ENCODE data around the gene SPOUT1.
"Not testable (repeated sequence)": the region's sequence is repeated elsewhere in the genome, so short reads cannot be mapped to it uniquely, and the experiment has no call there.

Gene SPOUT1

GRCh38 chr9:128807827-128808226, 21.8 kb downstream of the SPOUT1 start:
- H3K36me3 ChIP-seq (ENCODE audit: control insufficient read depth in 1 of 2, insufficient read depth in 2 of 2, low read length in 2 of 2), result peaks cover 25 to 53% of the 10 kb centered on the region in 2 donors

GRCh38 chr9:128805661-128806060, 23.9 kb downstream of the SPOUT1 start:
- peaks cover 34 to 68% of the 10 kb centered on the region in 2 donors for H3K36me3 ChIP-seq (ENCODE audit: control insufficient read depth in 1 of 2, insufficient read depth in 2 of 2, low read length in 2 of 2)
- no peak overlapping the region for H3K4me3 ChIP-seq (ENCODE audit: low read depth in 1 of 2, low read length in 2 of 2)
- no peak overlapping the region for H3K27ac ChIP-seq (ENCODE audit: low read length)
- no peaks in the 10 kb centered on the region for H3K27me3 ChIP-seq (ENCODE audit: low read depth, low read length)
- no peaks in the 10 kb centered on the region for H3K9me3 ChIP-seq (ENCODE audit: control insufficient read depth in 1 of 2, low read length in 2 of 2)
- H3K4me1 ChIP-seq (ENCODE audit: control insufficient read depth in 1 of 2, insufficient read depth in 2 of 2, low read length in 2 of 2), result no peaks in the 10 kb centered on the region

More at GRCh38 chr9:128807827-128808226, 21.8 kb downstream of the SPOUT1 start:
- Histone ChIP-seq H3K4me1 (ENCODE audit: control insufficient read depth in 1 of 2, insufficient read depth in 2 of 2, low read length in 2 of 2) (no peaks in the 10 kb centered on the region), H3K9me3 (ENCODE audit: control insufficient read depth in 1 of 2, low read length in 2 of 2) (no peaks in the 10 kb centered on the region), H3K27me3 (ENCODE audit: low read depth, low read length) (no peaks in the 10 kb centered on the region), H3K27ac (ENCODE audit: low read length) (no peak overlapping the region), H3K4me3 (ENCODE audit: low read depth in 1 of 2, low read length in 2 of 2) (no peak overlapping the region)

- H3K27ac ChIP-seq (ENCODE audit: low read length), result no peak overlapping the region
- no peaks in the 10 kb centered on the region for H3K9me3 ChIP-seq (ENCODE audit: control insufficient read depth in 1 of 2, low read length in 2 of 2)
- no peaks in the 10 kb centered on the region for H3K27me3 ChIP-seq (ENCODE audit: low read depth, low read length)
- H3K36me3 ChIP-seq (ENCODE audit: control insufficient read depth in 1 of 2, insufficient read depth in 2 of 2, low read length in 2 of 2), result peaks cover 43 to 88% of the 10 kb centered on the region in 2 donors
- H3K4me1 ChIP-seq (ENCODE audit: control insufficient read depth in 1 of 2, insufficient read depth in 2 of 2, low read length in 2 of 2), result no peaks in the 10 kb centered on the region
- no peak overlapping the region for H3K4me3 ChIP-seq (ENCODE audit: low read depth in 1 of 2, low read length in 2 of 2)
Observed at GRCh38 chr9:128802482-128802881, 27.1 kb downstream of the SPOUT1 start.

GRCh38 chr9:128800061-128800460, 29.5 kb downstream of the SPOUT1 start:
- Histone ChIP-seq H3K9me3 (ENCODE audit: control insufficient read depth in 1 of 2, low read length in 2 of 2) (no peaks in the 10 kb centered on the region), H3K4me1 (ENCODE audit: control insufficient read depth in 1 of 2, insufficient read depth in 2 of 2, low read length in 2 of 2) (no peaks in the 10 kb centered on the region), H3K4me3 (ENCODE audit: low read depth in 1 of 2, low read length in 2 of 2) (no peak overlapping the region), H3K36me3 (ENCODE audit: control insufficient read depth in 1 of 2, insufficient read depth in 2 of 2, low read length in 2 of 2) (peaks cover 37 to 76% of the 10 kb centered on the region in 2 donors), H3K27me3 (ENCODE audit: low read depth, low read length) (no peaks in the 10 kb centered on the region), H3K27ac (ENCODE audit: low read length) (no peak overlapping the region)

- no peaks in the 10 kb centered on the region for H3K9me3 ChIP-seq (ENCODE audit: control insufficient read depth in 1 of 2, low read length in 2 of 2)
- no peak overlapping the region for H3K27ac ChIP-seq (ENCODE audit: low read length)
- H3K4me1 ChIP-seq (ENCODE audit: control insufficient read depth in 1 of 2, insufficient read depth in 2 of 2, low read length in 2 of 2), result no peaks in the 10 kb centered on the region
- H3K4me3 ChIP-seq (ENCODE audit: low read depth in 1 of 2, low read length in 2 of 2), result no peak overlapping the region
- no peaks in the 10 kb centered on the region for H3K27me3 ChIP-seq (ENCODE audit: low read depth, low read length)
- H3K36me3 ChIP-seq (ENCODE audit: control insufficient read depth in 1 of 2, insufficient read depth in 2 of 2, low read length in 2 of 2), result peaks cover 40 to 78% of the 10 kb centered on the region in 2 donors
Observed at GRCh38 chr9:128798896-128799295, 30.7 kb downstream of the SPOUT1 start.

GRCh38 chr9:128794961-128795360, 34.6 kb downstream of the SPOUT1 start:
- H3K27me3 ChIP-seq (ENCODE audit: low read depth, low read length); H3K9me3 ChIP-seq (ENCODE audit: control insufficient read depth in 1 of 2, low read length in 2 of 2); H3K4me1 ChIP-seq (ENCODE audit: control insufficient read depth in 1 of 2, insufficient read depth in 2 of 2, low read length in 2 of 2); H3K27ac ChIP-seq (ENCODE audit: low read length); H3K4me3 ChIP-seq (ENCODE audit: low read depth in 1 of 2, low read length in 2 of 2): not testable (repeated sequence)
- peaks cover 55 to 79% of the 10 kb centered on the region in 2 donors for H3K36me3 ChIP-seq (ENCODE audit: control insufficient read depth in 1 of 2, insufficient read depth in 2 of 2, low read length in 2 of 2)

- no peak overlapping the region for H3K4me3 ChIP-seq (ENCODE audit: low read depth in 1 of 2, low read length in 2 of 2)
- peaks cover 46 to 66% of the 10 kb centered on the region in 2 donors for H3K36me3 ChIP-seq (ENCODE audit: control insufficient read depth in 1 of 2, insufficient read depth in 2 of 2, low read length in 2 of 2)
- H3K4me1 ChIP-seq (ENCODE audit: control insufficient read depth in 1 of 2, insufficient read depth in 2 of 2, low read length in 2 of 2), result peaks cover 5 to 8% of the 10 kb centered on the region in 2 donors
- H3K27ac ChIP-seq (ENCODE audit: low read length), result no peak overlapping the region
- H3K9me3 ChIP-seq (ENCODE audit: control insufficient read depth in 1 of 2, low read length in 2 of 2), result no peaks in the 10 kb centered on the region
- H3K27me3 ChIP-seq (ENCODE audit: low read depth, low read length), result no peaks in the 10 kb centered on the region
Observed at GRCh38 chr9:128792978-128793686, 36.5 kb downstream of the SPOUT1 start.

- no peaks in the 10 kb centered on the region for H3K9me3 ChIP-seq (ENCODE audit: control insufficient read depth in 1 of 2, low read length in 2 of 2)
- peaks cover 8 to 15% of the 10 kb centered on the region in 2 donors for H3K4me1 ChIP-seq (ENCODE audit: control insufficient read depth in 1 of 2, insufficient read depth in 2 of 2, low read length in 2 of 2)
- H3K27ac ChIP-seq (ENCODE audit: low read length), result no peak overlapping the region
- no peak overlapping the region for H3K4me3 ChIP-seq (ENCODE audit: low read depth in 1 of 2, low read length in 2 of 2)
- peaks cover 44 to 56% of the 10 kb centered on the region in 2 donors for H3K36me3 ChIP-seq (ENCODE audit: control insufficient read depth in 1 of 2, insufficient read depth in 2 of 2, low read length in 2 of 2)
- H3K27me3 ChIP-seq (ENCODE audit: low read depth, low read length), result no peaks in the 10 kb centered on the region
Observed at GRCh38 chr9:128792134-128792533, 37.5 kb downstream of the SPOUT1 start.

- Histone ChIP-seq H3K4me1 (ENCODE audit: control insufficient read depth in 1 of 2, insufficient read depth in 2 of 2, low read length in 2 of 2) (peaks cover 8 to 20% of the 10 kb centered on the region in 2 donors), H3K9me3 (ENCODE audit: control insufficient read depth in 1 of 2, low read length in 2 of 2) (no peaks in the 10 kb centered on the region), H3K4me3 (ENCODE audit: low read depth in 1 of 2, low read length in 2 of 2) (no peak overlapping the region), H3K27ac (ENCODE audit: low read length) (no peak overlapping the region), H3K36me3 (ENCODE audit: control insufficient read depth in 1 of 2, insufficient read depth in 2 of 2, low read length in 2 of 2) (peaks cover 39 to 49% of the 10 kb centered on the region in 2 donors), H3K27me3 (ENCODE audit: low read depth, low read length) (no peaks in the 10 kb centered on the region)
Observed at GRCh38 chr9:128790536-128790935, 39.1 kb downstream of the SPOUT1 start.

- H3K4me3 ChIP-seq (ENCODE audit: low read depth in 1 of 2, low read length in 2 of 2), result peak overlapping the region; percentile 60 to 98
- H3K9me3 ChIP-seq (ENCODE audit: control insufficient read depth in 1 of 2, low read length in 2 of 2), result no peaks in the 10 kb centered on the region
- no peaks in the 10 kb centered on the region for H3K27me3 ChIP-seq (ENCODE audit: low read depth, low read length)
- H3K4me1 ChIP-seq (ENCODE audit: control insufficient read depth in 1 of 2, insufficient read depth in 2 of 2, low read length in 2 of 2), result peaks cover 8 to 24% of the 10 kb centered on the region in 2 donors
- no peak overlapping the region for H3K27ac ChIP-seq (ENCODE audit: low read length)
- H3K36me3 ChIP-seq (ENCODE audit: control insufficient read depth in 1 of 2, insufficient read depth in 2 of 2, low read length in 2 of 2), result peaks cover 33 to 34% of the 10 kb centered on the region in 2 donors
Observed at GRCh38 chr9:128788445-128788844, 41.1 kb downstream of the SPOUT1 start.

GRCh38 chr9:128787659-128788058, 41.9 kb downstream of the SPOUT1 start:
- Histone ChIP-seq H3K4me1 (ENCODE audit: control insufficient read depth in 1 of 2, insufficient read depth in 2 of 2, low read length in 2 of 2) (peaks cover 8 to 24% of the 10 kb centered on the region in 2 donors), H3K9me3 (ENCODE audit: control insufficient read depth in 1 of 2, low read length in 2 of 2) (no peaks in the 10 kb centered on the region), H3K36me3 (ENCODE audit: control insufficient read depth in 1 of 2, insufficient read depth in 2 of 2, low read length in 2 of 2) (peaks cover 25 to 27% of the 10 kb centered on the region in 2 donors), H3K27ac (ENCODE audit: low read length) (peak overlapping the region; percentile 1), H3K27me3 (ENCODE audit: low read depth, low read length) (no peaks in the 10 kb centered on the region), H3K4me3 (ENCODE audit: low read depth in 1 of 2, low read length in 2 of 2) (peak overlapping the region; percentile 60 to 98)

All from muscle layer of duodenum (tissue), 2 donors.